Measurements from ENCODE around the gene REEP6.

DNA sequence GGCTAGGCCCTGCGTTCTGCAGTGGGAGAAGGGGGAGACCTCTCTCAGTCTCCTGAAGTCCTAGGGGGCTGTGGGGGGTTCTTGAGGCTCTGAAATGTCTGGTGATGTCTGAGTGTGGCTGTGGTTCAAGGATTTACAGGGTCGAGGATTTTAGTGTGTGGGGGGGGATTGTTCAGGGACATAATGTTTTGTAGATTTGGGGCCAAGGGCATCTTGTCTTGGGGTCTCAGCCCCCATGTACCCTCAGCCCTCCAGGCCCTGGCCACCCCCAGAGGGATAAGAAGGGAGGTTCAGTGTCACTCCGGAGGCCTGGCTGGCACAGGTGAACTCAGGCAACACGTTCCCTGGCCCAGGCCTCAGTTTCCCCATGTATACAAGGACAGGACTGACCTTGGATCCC lies 43.5 kb upstream of the REEP6 start:
- TF ChIP-seq CTCF (conservative IDR thresholded peaks at IDR 0.05; ENCODE audit: low read depth, low read length): no peak
- TF ChIP-seq POLR2A (IDR thresholded peaks at IDR 0.05; ENCODE audit: low read depth, low read length): no peak
- no peak for TF ChIP-seq MXI1 (IDR thresholded peaks at IDR 0.05; ENCODE audit: borderline replicate concordance, low read depth, low read length)
